ENCODE data around the gene SERINC4. TPM values are rescaled to one million over a fixed set of nuclear protein-coding genes. Genes with fewer than 3 reads are reported as not detected.

SERINC4 gene
- total RNA-seq, 1 experiment from 2014 or later: not detected

DNA sequence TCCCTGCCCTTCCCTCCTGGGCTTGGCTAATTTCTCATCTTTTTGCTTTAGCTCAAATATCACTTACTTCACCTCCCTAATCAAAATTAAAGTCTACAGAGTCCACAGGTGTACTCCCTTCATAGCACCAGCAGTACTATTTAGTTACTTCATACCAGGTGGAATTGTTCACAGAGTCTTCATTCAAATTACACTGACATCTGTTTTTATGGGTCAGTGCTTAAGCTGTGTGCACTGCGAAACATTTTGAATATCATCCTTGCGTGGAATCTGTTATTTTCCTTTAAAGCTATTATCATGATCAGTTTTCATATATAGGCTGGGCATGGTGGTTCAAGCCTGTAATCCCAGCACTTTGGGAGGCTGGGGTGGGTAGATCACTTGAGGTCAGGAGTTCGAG, 10.6 kb downstream of the SERINC4 start:
- DNase-seq (ENCODE audit: unreplicated experiment): no peak
- no peaks in the 10 kb centered on the region for H3K9me3 Mint-ChIP-seq (ENCODE audit: unreplicated experiment)
- H3K27me3 Mint-ChIP-seq (ENCODE audit: insufficient read depth, unreplicated experiment): no peaks in the 10 kb centered on the region
- ChIA-PET CTCF (interaction anchor here (0.8 to 6.8 kb wide), 3 partner anchors 8 to 19 kb away, joined by 3 to 40 read pairs (median 3); partner anchors contain the start of gene ELL3), POLR2A (interaction anchor here (1.6 to 13.7 kb wide), 3 partner anchors 12 to 35 kb away, joined by 4 to 162 read pairs (median 42); partner anchors contain the start of genes ELL3, HYPK, MFAP1 and SERINC4)
- H3K27ac Mint-ChIP-seq (ENCODE audit: low read depth, unreplicated experiment): peak overlapping the region; percentile 41
- TF ChIP-seq, protein P1, sequence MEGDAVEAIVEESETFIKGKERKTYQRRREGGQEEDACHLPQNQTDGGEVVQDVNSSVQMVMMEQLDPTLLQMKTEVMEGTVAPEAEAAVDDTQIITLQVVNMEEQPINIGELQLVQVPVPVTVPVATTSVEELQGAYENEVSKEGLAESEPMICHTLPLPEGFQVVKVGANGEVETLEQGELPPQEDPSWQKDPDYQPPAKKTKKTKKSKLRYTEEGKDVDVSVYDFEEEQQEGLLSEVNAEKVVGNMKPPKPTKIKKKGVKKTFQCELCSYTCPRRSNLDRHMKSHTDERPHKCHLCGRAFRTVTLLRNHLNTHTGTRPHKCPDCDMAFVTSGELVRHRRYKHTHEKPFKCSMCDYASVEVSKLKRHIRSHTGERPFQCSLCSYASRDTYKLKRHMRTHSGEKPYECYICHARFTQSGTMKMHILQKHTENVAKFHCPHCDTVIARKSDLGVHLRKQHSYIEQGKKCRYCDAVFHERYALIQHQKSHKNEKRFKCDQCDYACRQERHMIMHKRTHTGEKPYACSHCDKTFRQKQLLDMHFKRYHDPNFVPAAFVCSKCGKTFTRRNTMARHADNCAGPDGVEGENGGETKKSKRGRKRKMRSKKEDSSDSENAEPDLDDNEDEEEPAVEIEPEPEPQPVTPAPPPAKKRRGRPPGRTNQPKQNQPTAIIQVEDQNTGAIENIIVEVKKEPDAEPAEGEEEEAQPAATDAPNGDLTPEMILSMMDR (IDR thresholded peaks at IDR 0.05; ENCODE audit: unreplicated experiment): no peak
- H3K4me1 Mint-ChIP-seq (ENCODE audit: insufficient read depth, unreplicated experiment): peaks cover 6% of the 10 kb centered on the region
- no TSS peak for BruUV-seq (replicated peaks)
- intact Hi-C loops (cut with micrococcal nuclease): no loop called here
- H3K36me3 Mint-ChIP-seq (ENCODE audit: insufficient read depth, unreplicated experiment): peaks cover 21% of the 10 kb centered on the region
- H3K4me3 Mint-ChIP-seq (ENCODE audit: unreplicated experiment): no peak overlapping the region

DNA sequence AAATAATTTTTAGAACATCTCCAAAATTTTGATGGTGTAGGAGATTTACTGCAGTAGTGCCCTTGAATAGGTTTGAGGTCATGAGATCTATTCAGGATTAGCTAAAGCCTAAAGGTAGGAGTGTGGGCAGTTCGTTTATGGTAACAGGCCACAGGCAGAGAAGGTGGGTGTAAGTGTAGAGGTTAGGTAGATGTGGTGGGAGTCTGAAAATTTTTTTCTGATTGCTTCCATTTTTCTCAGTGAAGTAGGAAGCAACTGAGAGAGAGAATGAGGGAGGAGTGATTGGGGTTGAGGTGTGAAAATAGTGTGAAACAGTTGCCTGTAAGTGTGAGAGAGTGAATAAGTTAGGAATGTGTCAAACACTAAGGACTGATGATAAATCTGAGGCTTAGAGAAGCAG, 21.0 kb downstream of the SERINC4 start:
- DNase-seq (ENCODE audit: unreplicated experiment): no peak
- H3K4me3 Mint-ChIP-seq (ENCODE audit: unreplicated experiment): no peak overlapping the region
- peaks cover 14% of the 10 kb centered on the region for H3K36me3 Mint-ChIP-seq (ENCODE audit: insufficient read depth, unreplicated experiment)
- H3K27me3 Mint-ChIP-seq (ENCODE audit: insufficient read depth, unreplicated experiment): no peaks in the 10 kb centered on the region
- no peak overlapping the region for H3K27ac Mint-ChIP-seq (ENCODE audit: low read depth, unreplicated experiment)
- POLR2A ChIA-PET: interaction anchor here (0.7 to 7.9 kb wide), 2 partner anchors 15 to 114 kb away, joined by 5 to 162 read pairs; partner anchors contain the start of genes HYPK, SERF2 and SERINC4
- intact Hi-C loops (cut with micrococcal nuclease): no loop called here
- H3K4me1 Mint-ChIP-seq (ENCODE audit: insufficient read depth, unreplicated experiment): peaks cover 12% of the 10 kb centered on the region
- BruUV-seq (replicated peaks): no TSS peak
- H3K9me3 Mint-ChIP-seq (ENCODE audit: unreplicated experiment): no peaks in the 10 kb centered on the region
- CTCF ChIA-PET: interaction anchor here (0.5 to 1.3 kb wide), 3 partner anchors 9 to 1384 kb away, joined by 3 read pairs; no protein-coding TSS in a partner anchor
- TF ChIP-seq, protein P1 (IDR thresholded peaks at IDR 0.05; ENCODE audit: unreplicated experiment): no peak

GRCh38 chr15:43777267-43777914, 22.6 kb downstream of the SERINC4 start:
- BruUV-seq (replicated peaks): TSS peak; percentile 5
- CTCF ChIA-PET: interaction anchor here (0.6 to 4.5 kb wide), 11 partner anchors 9 to 512 kb away, joined by 3 to 40 read pairs (median 4); partner anchors contain the start of gene SERF2
- peak; percentile 79 for DNase-seq (ENCODE audit: unreplicated experiment)
- TF ChIP-seq, protein P1 (IDR thresholded peaks at IDR 0.05; ENCODE audit: unreplicated experiment): peak; percentile 89
- POLR2A ChIA-PET: interaction anchor here (1.0 to 7.9 kb wide), 13 partner anchors 8 to 336 kb away, joined by 3 to 162 read pairs (median 8); partner anchors contain the start of genes HYPK, MFAP1, PDIA3 and SERF2
- peak overlapping the region; percentile 85 for H3K4me3 Mint-ChIP-seq (ENCODE audit: unreplicated experiment)
- intact Hi-C loops (cut with micrococcal nuclease): loop anchor here (1.0 kb wide), 1 partner anchor 336 kb away; no protein-coding TSS in a partner anchor
- peak overlapping the region; percentile 89 for H3K27ac Mint-ChIP-seq (ENCODE audit: low read depth, unreplicated experiment)
- peaks cover 29% of the 10 kb centered on the region for H3K36me3 Mint-ChIP-seq (ENCODE audit: insufficient read depth, unreplicated experiment)
- no peaks in the 10 kb centered on the region for H3K9me3 Mint-ChIP-seq (ENCODE audit: unreplicated experiment)
- no peaks in the 10 kb centered on the region for H3K27me3 Mint-ChIP-seq (ENCODE audit: insufficient read depth, unreplicated experiment)
- H3K4me1 Mint-ChIP-seq (ENCODE audit: insufficient read depth, unreplicated experiment): peaks cover 12% of the 10 kb centered on the region

DNA sequence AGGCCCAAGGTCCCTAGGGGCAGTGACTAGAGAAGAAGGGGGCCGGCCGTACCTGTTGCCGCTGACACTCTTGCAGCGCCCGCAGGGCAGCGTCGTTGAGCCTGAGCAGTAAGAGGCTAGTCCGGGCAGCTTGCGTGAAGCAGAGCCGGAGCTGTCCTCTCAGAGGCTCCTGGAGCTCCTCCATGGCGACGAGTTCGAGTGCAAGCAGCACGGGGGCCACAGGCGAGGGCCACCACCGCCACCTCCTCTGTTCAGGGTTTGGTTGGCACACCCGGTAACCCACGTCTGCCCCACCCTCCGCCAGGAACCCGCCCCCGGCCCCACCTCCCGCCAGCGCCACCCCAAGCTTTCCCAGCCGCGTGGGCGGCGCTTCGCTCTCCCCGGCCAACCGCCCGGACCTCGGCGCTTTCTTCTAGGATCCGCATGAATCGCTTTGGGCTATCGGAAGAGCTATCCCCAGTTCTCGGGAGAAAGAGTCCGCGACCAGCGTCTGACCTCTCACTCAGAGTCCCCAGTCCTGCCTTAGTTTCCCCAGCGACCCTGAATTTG, 23.2 kb downstream of the SERINC4 start, which contains the start of gene ELL3:
Gene ELL3 (minus strand): TSS at position 249 of the 549 bp plus-strand sequence. CDS start 65 bp downstream, at position 184.
- BruUV-seq (replicated peaks): no TSS peak
- H3K27me3 Mint-ChIP-seq (ENCODE audit: insufficient read depth, unreplicated experiment): no peaks in the 10 kb centered on the region
- CTCF ChIA-PET: interaction anchor here (0.5 to 4.5 kb wide), 10 partner anchors 10 to 317 kb away, joined by 3 to 40 read pairs (median 4); partner anchors contain the start of genes MFAP1 and SERF2
- peaks cover 15% of the 10 kb centered on the region for H3K4me1 Mint-ChIP-seq (ENCODE audit: insufficient read depth, unreplicated experiment)
- peak; percentile 88 for DNase-seq (ENCODE audit: unreplicated experiment)
- peak within 1 kb of the TSS; percentile 85 for H3K4me3 Mint-ChIP-seq (ENCODE audit: unreplicated experiment)
- H3K9me3 Mint-ChIP-seq (ENCODE audit: unreplicated experiment): no peaks in the 10 kb centered on the region
- intact Hi-C loops (cut with micrococcal nuclease): loop anchor here (1.0 kb wide), 1 partner anchor 335 kb away; no protein-coding TSS in a partner anchor
- peak within 1 kb of the TSS; percentile 89 for H3K27ac Mint-ChIP-seq (ENCODE audit: low read depth, unreplicated experiment)
- TF ChIP-seq, protein P1 (IDR thresholded peaks at IDR 0.05; ENCODE audit: unreplicated experiment): no peak
- POLR2A ChIA-PET: interaction anchor here (1.0 to 7.9 kb wide), 14 partner anchors 9 to 336 kb away, joined by 3 to 162 read pairs (median 8); partner anchors contain the start of genes HYPK, MFAP1, PDIA3 and SERF2
- peaks cover 35% of the 10 kb centered on the region for H3K36me3 Mint-ChIP-seq (ENCODE audit: insufficient read depth, unreplicated experiment)

Measured in MCF 10A (cell line).